HUDEP-2 (cell line): ENCODE measurements around the gene SCLY.
"Not testable (repeated sequence)": the region's sequence is repeated elsewhere in the genome, so short reads cannot be mapped to it uniquely, and the experiment has no call there.

Source experiments
- DNase-seq, 76 experiments: peaks; one replicate each; lab custom pipeline; 2025; ENCODE audit not compliant: unreplicated experiment in 76 of 76; lab: John Stamatoyannopoulos, UW

Gene SCLY, protein sequence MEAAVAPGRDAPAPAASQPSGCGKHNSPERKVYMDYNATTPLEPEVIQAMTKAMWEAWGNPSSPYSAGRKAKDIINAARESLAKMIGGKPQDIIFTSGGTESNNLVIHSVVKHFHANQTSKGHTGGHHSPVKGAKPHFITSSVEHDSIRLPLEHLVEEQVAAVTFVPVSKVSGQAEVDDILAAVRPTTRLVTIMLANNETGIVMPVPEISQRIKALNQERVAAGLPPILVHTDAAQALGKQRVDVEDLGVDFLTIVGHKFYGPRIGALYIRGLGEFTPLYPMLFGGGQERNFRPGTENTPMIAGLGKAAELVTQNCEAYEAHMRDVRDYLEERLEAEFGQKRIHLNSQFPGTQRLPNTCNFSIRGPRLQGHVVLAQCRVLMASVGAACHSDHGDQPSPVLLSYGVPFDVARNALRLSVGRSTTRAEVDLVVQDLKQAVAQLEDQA

DNA sequence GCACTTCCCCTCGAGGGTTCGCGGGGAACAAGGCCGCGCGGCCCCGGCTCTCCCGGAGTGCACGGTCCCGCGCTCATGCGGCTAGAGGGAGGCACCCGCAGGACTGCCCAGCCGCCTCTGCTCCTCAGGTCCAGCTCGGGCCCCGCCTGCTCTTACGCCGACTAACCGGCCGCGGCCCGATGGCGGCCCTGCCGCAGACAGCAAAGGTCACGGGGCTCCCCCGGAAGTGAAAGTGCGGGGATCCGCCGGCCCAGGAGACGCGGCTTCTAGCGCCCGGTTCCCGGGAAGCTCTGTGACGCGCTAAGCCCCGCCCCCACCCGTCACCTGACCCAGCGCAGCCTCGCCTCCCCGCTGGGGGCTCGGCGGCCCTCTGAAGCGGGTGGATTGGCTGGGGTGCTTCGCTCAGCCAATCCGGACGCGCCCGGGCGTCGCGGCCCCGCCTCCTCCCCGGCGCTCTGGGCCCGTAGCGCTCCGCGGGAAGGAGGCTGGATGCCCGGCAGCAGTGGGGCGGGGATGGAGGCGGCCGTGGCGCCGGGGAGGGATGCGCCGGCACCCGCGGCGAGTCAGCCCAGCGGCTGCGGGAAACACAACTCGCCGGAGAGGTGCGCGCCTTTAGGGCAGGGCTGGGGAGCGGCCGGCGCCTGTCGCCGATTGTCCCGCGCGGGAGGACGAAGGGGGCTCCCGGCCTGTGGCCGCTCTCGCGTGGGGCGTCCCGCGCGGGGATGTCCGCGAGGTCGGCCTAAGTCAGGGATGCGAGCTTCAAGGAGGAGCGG is at the start of gene SCLY:
Gene SCLY, plus strand, starts transcription at position 460 of the 773 bp plus-strand sequence. Its CDS starts 54 bp downstream, at position 514.
- DNase-seq, result peak in 75 of 76 experiments; percentile 47 to 98 (median 93)

DNA sequence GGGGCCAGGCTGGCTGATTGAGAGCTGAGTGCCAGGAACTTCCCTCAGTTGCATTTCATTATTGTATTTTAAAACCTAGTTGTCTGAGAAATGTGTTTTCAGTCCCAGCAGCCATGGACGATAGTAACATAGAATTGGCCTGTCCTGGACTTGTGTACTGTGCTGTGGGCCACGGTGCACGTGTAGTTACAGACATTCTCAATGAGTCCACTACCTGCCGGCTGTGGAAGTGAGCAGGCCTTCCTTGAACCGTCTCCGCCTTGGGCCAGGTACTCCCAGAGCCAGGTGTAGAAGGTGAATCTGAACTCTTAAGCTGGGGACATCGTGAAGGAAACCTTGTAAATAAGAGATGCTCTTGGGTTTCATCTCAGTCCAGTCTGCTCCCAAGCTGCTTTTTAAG is 47.0 kb upstream of the SCLY start:
- DNase-seq, result no peak

DNA sequence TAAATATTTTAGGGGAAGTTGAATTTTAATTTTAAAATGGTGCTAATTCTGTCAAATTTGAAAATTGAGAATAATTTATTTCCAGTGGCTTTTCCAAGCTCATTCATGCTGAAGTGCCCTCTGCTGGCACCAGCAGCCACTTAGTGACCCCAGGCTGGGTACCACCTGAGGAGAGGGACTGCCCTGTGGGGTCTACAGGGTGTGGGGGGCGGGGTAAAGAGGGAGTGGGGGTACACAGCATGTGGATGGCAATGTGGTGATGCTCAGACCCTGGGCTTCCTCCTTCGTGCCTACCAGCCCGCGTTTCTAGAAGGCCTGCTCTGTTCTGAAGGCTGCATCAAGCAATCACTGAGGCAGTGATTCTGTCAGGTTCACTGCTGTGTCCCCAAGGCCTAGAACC is 45.1 kb upstream of the SCLY start:
- no peak for DNase-seq

DNA sequence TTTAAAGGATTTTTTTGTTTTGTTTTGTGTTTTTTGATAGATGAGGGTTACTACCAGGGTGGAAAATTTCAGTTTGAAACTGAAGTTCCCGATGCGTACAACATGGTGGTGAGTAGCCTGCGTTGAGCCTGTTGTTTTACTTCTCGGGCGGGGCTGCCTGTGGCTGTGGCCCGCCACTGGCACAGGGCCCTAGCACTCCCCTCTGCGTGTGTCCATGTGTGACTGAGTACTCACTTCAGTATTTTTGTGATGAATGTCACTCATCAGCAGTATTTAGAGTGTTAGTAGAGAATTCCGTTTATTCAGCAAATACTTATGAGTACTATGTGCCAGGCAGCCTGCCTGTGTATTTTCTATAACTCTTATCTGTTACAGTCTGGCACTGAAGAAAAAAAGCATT is 44.3 kb upstream of the SCLY start:
- DNase-seq, result peak in 18 of 76 experiments; percentile 4 to 45 (median 15)

DNA sequence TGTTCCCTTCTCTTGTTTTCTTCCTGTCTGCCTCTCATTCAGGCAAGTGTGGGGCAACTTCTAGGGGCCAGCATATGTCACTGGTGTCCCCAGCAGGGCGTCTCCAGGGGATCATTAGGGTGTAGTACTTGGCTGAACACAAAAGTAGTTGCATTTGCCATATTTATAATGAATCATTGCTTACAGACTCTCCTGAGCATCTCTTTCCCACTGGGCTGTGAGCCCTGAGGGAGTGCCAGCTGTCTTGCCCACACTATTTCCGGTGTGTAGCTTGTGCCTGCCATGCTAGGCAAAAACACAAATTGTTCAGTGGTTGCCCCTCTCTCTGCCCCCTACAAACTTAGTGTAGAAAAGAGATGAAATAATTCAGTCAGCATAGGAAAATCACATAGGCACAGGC is 40.8 kb upstream of the SCLY start:
- no peak for DNase-seq

DNA sequence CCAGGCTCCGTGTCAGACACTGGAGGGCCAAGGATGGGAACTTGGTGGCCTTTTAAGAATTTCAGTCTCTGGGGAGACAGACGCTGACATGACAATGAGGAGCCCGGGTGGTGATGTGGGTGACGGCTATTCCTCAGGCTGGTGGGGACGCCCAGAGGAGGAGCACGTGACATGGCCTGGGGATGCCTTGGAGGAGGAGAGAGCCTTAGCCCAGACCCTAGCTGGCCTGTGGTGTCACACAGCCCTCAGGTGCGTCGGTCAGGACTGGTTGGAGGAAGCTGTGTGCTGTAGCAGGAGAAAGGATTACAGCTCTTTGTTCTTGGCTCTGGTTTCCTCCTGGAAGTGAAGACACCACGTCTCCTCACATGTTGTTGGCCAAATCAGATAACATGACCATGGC is 40.0 kb upstream of the SCLY start:
- no peak for DNase-seq

DNA sequence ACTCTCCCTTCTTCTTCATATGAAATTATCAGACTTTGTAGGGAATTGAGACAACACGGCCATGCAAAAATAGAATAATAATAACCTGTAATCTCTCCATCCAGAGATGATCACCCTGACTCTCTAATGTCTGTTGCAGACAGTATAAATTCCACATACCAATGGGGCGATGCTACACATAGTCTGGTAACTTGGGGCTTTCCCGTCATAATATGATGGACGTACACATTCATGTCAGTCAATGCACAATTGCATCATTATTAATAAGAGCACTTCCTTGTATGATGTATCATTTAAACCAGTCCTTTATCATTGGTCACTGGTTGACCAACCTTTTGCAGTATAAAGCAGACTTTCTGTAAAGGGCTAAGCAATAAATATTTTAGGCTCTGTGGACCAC is 39.5 kb upstream of the SCLY start:
- no peak for DNase-seq

DNA sequence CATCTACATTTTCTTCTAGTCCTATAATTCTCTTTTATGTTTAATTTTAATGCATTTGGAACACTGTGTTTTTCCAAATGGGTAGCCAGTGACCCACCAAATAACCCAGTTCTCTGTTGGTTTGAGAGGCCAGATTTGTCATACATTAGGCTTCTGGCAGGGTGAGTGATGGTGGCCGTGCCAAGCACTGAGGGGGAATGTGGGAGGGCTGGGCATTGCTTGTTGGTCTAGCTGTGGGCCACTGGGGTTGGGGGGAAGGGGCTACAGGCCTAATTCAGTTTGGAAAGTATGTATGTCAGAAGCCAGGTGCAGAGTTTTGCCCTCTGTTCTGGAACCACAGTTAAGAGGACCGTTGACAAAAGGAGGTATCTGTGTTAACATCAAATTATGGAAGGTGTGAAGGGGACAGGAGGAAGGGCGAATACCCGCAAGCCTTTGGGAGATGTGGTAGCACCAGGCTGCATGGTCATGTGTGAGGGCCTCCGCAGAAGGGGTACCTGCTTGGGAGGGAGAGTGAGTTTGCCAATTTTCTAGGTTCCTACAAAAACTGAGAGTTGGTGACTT is 38.1 kb upstream of the SCLY start:
- DNase-seq, result no peak

DNA sequence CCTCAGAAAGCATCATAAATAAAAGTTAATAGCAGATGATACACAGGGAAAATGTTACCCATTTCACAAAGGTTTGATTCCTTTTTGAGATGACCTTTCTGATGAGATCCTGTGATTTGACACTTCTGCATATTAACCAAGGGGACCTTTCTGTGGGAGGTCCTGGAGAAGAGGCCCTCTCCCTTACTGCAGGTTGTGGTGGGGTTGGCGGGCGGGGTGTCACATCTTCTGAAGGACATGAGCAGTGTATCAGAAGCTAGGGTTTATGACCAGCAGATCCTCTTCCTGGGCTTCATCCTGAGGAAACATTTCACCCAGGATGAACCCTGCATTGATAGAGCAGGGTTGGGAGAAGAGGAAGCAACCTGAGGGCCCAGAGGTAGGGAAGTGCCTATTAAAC is 37.2 kb upstream of the SCLY start:
- no peak for DNase-seq

DNA sequence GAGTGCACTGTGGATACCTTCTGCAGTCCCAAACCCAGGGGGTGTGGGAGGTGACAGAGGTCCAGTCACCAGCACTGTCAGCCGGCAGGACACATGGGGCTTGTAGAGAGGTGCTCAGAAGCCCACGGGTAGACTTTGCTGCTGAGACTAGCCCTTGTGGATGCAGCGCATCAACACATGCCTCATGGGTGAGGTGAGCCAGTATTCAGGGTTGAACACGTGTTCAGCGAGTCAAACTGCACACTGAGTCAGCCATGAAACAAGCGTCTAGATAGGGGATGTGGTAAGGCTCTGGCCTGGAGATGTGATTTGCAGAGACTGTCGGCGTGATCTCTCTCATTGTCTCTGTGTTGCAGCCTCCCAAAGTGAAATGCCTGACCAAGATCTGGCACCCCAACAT is 35.8 kb upstream of the SCLY start:
- DNase-seq, result no peak

DNA sequence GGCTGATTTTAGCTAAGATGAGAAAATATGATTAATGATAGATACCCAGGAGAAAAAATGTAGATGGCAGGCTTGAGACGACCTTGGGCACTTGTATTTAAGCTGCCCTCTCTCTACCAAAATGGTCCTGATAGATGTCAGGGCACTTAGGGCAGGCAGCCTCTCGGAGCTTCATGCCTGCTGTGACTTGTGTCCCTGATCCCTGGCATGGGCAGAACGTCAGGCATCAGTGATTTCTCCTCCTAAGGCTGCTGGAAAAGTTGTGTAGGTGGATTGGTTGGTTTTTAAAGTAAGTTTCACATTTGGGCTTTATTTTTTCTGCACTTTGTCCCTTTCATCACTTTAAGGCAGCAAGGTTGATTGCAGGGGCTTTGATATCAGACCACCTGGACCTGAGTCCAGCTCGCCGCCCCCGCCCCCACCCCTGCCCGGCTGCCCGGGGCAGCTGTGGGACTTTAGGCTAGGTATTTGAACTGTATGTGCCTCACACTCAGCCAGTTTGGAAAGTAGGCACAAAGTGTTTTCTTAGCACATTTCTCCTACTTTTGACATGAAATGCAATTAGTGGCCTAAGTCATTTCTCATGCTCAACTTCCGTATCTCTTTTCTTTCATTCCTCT is 35.0 kb upstream of the SCLY start:
- DNase-seq, result no peak

DNA sequence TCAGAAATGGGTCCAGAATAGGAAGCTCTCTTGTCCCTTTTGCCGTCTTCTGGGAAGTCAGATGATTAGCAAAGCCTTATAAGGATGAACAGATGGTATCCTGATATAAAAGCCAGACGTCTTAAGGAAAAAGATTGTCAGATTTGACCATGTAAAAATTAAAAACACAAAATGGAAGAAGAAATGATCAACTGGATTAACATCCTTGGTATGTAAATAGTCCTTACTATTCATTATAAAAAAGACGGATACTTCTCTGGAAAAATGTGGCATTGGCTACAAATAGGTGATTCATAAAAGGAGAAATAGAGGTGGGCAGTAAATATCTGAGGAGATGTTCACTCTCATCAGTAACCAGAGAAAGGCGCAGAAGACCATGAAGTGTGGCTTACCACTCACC is 33.7 kb upstream of the SCLY start:
- DNase-seq, result no peak

DNA sequence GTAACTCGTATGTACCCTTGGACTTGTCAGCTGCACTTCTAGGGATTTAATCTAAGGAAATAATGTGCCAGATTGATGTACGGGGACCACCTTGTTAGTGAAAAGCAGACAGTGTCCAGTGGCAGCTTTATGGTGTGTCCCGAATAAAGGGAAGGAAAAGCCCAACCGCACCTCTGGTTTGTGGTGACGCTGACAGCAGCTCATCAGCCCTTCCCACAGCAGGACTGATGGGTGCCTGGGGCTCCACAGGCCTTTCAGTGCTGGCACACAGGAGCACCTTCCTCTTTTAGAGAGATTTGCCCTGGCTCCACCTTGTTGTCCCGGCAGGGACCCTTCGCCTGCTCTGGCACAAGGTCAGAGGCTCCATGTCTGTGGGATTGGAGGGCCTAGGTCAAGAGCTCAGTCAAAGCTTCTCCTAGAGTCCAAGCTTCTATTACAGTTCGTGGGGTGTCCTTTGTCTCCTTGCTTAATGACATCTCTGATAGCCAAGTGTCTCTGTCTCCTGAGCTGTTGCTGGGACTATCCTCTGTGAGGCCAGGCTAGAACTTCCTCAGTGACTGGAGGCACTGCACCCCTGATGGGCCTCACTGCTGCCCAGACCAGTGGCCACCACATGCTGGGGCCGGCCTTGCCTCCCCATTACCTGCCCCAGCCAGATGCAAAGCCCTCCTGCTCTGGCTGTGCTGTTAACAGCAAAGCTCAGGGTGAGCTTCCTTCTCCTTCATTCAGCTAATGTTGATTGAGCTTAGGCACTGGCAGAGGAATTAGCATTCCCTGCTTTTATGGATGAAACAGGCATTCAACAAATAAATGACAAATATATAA is 33.0 kb upstream of the SCLY start:
- no peak for DNase-seq

DNA sequence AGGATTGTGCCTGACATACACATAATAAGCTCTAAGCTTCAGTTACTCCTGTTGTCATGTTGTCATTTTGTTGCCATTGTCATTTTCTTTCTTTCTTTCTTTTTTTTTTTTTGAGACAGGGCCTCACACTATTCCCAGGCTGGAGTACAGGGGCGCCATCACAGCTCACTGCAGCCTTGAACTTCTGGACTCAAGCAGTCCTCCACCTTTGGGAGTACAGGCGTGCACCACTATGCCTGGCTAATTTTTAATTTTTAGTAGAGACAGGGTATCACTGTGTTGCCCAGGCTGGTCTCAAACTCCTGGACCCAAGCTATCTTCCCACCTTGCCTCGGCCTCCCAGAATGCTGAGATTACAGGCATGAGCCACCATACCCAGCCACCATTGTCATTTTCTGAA is 30.9 kb upstream of the SCLY start:
- no peak for DNase-seq

DNA sequence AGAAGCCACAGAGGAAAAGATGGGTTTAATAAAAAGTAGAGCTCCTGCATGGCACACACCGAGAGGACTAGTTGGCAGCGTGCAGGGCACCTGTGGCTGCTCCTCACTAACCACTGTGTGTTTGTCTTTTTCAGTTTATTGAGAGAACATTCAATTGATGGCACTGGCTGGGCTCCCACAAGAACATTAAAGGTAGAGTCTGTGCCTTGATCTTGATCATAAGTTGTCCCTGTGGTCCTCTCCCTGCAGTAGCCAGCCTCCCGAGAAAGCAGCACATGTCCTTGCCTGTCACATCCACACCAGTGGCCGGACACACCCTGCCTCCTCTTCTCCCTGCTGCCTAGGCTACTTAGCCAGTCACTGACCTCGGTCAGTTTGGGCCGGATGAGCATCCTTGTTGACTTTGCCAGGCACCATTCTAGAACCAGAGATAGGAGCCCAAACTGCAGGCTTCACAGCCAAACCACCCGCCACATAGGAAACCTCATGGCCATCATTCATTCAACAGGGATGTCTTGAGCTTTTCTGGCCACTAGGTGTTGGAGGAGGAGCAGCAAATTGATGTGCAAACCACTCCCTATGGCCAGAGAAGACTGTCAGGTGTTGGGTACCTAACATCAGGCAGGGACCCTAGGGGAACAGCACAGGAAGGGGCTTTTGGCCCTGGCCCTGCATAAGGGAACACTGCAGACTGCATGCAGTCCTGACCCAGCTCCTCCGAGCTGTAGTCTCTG is 30.2 kb upstream of the SCLY start:
- DNase-seq, result no peak

DNA sequence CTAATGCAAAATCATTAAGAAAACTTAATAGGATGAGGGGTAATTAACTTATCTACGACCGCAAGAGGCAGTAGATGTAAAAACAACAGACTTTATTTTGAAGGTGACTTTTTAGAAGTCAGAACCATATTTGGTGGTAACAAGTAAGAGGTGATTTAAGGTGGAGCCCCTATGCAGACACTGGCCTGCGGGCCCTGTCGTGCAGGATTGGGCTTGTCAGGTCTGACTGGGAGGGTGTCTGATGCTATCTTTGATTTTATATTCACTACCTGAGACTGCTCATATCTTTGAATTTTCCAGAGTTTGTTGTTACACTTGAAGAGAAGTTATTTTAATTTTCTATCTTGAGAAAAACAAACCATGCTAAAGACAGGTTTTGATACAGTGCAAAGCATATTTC is 29.1 kb upstream of the SCLY start:
- no peak for DNase-seq

DNA sequence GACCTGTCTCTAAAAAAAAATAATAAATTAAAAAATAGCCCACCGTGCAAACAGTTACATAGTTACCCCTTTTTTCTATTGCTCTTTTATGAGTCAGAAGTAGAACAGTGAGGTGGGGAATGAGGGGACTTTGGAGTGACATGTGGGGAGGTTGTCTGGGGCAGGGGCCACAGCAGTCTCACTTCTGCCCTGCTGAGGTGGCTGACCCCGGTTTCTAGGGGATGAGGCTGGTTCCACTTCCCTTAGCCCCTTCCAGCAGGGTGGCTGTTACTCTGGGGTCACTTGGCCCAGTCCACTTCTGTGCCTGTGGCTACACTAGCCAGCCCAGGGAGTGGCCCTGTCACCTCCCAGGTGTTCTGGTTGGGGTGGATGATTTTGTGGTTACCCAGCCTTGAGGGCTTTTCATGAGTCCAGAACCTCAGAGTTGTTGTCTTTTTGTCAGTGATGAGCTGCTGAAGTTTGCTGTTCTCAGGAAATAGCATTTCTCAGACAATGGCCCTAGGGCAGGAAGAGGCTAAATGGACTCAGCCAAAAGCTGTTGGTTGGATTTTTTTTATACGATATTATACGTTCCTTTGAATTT is 28.0 kb upstream of the SCLY start:
- DNase-seq, result no peak

DNA sequence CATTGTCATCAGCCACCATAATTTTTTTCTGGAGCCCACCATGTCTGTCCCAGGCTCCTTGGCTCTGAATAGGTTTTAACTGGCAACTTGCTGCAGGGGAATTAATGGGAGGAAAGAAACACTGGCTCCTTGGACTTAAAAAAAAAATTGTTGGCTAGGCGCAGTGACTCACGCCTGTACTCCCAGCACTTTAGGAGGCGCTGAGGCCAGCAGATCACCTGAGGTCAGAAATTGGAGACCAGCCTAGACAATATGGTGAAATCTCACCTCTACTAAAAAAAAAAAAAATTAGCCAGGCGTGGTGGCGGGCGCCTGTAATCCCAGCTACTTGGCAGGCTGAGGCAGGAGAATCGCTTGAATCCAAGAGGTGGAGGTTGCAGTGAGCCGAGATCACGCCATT is 26.8 kb upstream of the SCLY start:
- DNase-seq, result not testable (repeated sequence)

DNA sequence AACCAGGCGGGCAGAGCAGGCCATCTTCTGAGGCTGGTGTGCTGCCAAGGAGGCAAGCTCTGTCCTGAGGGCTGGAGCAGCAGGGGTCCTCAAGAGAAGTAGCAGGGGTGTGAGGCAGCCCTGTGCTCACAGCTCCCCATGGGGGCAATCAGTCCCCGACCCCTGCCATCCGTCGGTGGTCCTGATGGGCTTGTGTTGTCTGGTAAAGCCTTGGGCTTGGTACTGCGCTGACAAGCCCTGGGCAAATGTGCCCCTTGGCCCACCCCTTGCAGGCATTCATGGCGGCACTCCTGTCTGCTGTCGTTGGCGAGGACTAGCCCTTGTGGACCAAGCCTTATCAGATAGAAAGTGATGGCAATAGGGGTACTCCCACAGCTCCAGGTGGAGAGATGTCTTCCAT is 22.6 kb upstream of the SCLY start:
- DNase-seq, result no peak
